NCI-H187 (cell line): ENCODE measurements around the gene FBXO45.
"Not testable (repeated sequence)": the region's sequence is repeated elsewhere in the genome, so short reads cannot be mapped to it uniquely, and the experiment has no call there.

ENCODE experiments used
- DNase-seq, 2 experiments: peaks; one replicate each; lab custom pipeline; 2025; lab: John Stamatoyannopoulos, UW

Gene FBXO45

GRCh38 chr3:196568246-196569002, at the start of gene FBXO45, which contains the start of gene WDR53:
TSS of gene FBXO45 (plus strand) at chr3:196568660. CDS start at chr3:196568985, 325 bp downstream.
TSS of gene WDR53 (minus strand) at chr3:196568554. CDS start at chr3:196561475, 7,079 bp downstream.
- DNase-seq = peak; percentile 69 to 92

DNA sequence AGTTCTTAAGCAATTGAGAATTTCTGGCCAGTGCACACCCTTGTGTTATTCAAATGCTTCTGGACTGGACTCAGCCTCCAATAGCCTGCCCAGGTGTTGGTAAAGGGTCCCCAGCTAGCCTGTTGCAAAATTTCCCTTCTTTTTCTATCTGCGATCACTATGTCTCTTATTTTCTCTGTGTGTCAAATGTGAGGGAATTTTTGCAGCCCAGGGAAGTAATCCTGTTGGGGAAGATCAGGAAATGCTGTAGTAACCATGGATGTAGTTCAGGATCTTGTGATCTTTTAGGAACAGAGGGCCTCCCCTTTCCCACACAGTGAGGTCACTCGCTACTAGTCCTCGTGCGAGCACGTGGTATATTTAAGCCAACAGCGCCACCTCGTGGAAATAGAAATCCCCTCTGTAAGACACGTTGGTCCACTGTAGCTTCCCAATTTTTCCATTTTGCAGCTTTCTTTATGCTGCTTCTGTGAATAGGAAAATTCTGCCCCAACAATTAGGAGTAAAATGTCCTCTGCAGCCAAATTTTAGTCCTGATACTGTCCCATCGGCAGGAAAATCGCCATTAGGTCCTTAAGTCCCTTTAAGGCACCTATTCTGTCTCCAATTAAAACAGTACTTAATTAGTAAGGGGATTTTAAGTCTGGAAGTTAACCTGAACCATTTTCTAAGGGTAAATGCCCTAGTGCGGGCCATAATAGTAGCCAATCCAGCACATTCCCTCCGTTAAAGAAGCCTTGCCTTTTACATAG, 49.3 kb upstream of the FBXO45 start:
- no peak for DNase-seq

DNA sequence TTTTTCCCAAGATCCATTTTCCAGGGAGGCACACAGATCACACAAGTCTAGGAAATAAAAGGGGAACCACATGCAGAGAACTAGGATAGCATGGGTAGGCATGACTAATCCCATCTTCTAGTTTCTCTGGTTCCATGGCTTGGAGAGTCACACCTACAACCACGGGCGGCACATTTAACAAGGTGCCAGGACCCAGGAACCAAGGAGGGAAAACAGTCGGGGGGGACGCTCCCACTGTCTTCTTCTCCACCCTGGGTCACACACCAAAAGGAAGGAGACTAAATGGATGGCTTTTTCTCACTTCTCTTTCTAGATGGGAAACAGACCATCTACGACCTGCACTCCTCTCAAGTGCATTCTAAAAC, 48.8 kb upstream of the FBXO45 start:
- DNase-seq = no peak

DNA sequence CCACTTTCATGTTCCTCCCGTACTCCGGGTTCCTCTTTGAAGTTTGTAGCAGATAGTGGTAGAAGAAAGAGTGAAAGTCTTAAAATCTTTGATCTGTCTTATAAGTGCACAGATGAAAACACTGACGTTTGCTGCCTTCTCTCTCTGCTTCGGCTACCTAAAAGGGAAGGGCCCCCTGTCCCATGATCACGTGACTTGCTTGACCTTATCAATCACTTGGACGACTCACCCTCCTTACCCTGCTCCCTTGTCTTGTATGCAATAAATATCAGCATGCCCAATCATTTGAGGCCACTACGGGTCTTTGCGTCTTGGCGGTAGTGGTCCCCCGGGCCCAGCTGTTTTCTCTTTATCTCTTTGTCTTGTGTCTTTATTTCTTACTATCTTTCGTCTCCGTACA, 47.2 kb upstream of the FBXO45 start:
- not testable (repeated sequence) for DNase-seq

DNA sequence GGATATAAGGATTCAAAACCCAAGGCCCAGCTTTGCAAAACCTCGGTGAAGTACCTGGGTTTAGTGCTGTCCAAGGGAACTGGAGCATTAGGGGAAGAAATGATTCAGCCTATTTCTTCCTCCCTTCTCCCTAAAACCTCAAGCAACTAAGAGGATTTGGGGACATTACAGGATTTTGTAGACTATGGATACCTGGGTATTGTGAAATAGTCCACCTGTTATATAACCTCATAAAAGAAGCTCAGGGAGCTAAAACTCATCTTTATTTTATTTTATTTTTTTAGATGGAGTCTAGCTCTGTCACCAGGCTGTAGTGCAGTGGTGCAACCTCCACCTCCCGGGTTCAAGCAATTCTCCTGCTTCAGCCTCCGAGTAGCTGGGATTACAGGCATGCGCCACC, 44.6 kb upstream of the FBXO45 start:
- DNase-seq = no peak

GRCh38 chr3:196524527-196524926, 43.9 kb upstream of the FBXO45 start:
- DNase-seq = no peak

GRCh38 chr3:196525141-196525540, 43.3 kb upstream of the FBXO45 start:
- DNase-seq = no peak

GRCh38 chr3:196528639-196529233, 39.7 kb upstream of the FBXO45 start:
- peak; percentile 29 to 55 for DNase-seq

GRCh38 chr3:196531418-196531817, 37.0 kb upstream of the FBXO45 start:
- DNase-seq = no peak

GRCh38 chr3:196533260-196533681, 35.2 kb upstream of the FBXO45 start:
- DNase-seq = no peak

GRCh38 chr3:196537319-196537984, 31.0 kb upstream of the FBXO45 start:
- no peak for DNase-seq

DNA sequence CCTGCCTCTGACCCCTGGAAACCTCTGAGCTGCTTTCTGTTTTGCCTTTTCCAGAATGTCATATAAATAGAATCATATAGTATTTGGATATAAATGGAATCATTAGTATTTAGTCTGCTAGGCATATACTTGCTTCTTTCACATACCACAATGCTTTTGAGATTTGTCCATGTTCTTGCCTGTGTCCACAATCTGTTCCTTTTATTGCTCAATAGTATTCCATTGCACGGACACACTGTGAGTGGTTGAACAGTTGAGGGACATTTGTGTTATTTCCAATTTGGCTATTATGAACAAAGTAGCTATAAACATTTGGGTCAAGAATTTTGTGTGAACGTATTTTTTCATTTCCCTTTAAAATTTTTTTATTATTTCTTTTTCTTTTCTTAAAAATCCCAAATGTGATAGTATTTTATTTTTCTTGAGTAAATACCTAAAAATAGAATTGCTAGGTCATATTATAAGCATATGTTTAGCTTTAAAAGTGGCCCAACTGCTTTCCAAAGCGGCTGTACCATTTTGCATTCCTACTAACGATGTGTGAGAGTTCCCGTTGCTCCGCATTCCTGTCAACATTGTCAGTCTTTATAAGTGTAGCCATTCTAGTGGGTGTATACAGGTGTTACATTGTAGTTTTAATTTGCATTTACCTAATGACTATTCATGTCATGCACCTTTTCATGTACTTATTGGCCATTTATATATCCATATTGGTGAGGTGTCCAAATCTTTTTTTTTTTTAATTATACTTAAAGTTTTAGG, 26.6 kb upstream of the FBXO45 start:
- DNase-seq = no peak

GRCh38 chr3:196544491-196544992, 23.9 kb upstream of the FBXO45 start:
- DNase-seq = no peak

- no peak for DNase-seq
Observed at GRCh38 chr3:196546537-196546936, 21.9 kb upstream of the FBXO45 start.

DNA sequence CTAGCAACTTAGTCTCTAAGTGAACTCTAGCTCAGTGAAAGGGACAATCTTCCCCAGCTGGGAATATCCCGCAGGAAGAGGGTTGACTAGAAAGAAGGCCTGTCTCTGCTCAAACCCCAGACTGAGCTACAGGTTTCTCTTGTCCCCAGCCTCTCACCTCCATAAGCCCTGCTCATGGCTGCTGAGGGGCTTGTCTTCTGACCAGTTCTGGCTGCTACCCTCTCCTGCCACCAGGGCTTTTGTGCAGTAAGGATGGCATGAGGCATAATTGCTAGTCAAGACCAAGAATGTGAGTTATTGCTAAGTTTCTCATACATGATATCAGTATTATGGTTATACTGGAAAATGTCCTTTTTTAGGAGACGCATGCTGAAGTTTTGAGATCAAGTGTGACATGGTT, 21.4 kb upstream of the FBXO45 start:
- DNase-seq = no peak

GRCh38 chr3:196549312-196549711, 19.1 kb upstream of the FBXO45 start:
- not testable (repeated sequence) for DNase-seq

- not testable (repeated sequence) for DNase-seq
Observed at GRCh38 chr3:196550172-196550571, 18.3 kb upstream of the FBXO45 start.

DNA sequence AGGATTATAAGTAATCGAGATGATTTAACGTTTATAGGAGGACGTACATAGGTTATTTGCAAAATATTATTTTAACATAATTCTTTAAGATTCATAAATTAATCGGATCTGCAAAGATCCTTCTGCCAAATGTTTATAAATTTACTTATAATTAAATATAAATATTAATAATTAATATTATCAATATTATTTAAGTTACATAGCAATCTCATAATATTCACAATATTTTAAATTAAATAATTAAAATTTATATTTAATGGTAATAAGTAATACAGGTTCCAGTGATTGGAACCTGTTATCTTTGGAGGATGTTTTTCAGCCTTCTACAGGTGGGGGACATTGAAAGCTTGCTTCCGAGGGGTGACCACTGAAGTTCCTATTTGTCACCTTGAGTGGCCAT, 16.2 kb upstream of the FBXO45 start:
- no peak for DNase-seq

DNA sequence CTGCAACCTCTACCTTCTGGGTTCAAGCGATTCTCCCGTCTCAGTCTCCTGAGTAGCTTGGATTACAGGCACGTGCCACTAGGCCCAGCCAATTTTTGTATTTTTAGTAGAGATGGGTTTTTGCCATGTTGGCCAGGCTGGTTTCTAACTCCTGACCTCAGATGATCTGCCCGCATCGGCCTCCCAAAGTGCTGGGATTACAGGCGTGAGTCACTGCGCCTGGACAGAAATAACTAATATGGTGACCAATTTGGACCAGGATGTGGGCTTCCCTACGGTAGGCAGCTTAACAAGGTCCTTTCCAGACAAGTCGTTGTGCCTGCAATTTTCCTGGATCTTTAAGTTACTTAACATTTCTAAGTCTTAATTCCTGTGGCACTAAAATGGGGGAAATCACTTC, 14.9 kb upstream of the FBXO45 start:
- DNase-seq = no peak

GRCh38 chr3:196554205-196554604, 14.3 kb upstream of the FBXO45 start:
- no peak for DNase-seq

DNA sequence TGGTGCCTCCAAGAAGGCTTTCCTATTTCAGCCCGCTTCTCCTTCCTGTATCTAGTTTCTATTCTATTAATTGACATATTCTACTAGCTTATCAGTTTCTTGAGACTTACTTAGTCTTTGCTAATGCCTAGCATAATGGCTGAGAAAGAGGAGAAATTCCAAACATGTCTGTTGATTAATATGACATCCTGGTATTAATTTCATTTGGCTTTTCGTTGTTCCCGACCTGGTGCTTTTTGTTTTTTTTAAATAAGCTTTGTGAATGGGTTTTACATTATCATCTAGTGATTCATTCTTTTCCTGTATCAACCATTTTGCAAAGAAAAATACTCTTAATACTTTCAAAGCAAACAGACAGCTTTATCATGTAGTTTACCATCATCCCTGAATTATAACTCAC, 13.2 kb upstream of the FBXO45 start:
- DNase-seq = no peak
